DMS153 treated with DMSO at 0.1 percent for 48 hours (cell line): ENCODE measurements around the gene MAZ.

Source experiments
- DNase-seq: peaks from one replicate; lab custom pipeline; 2025; ENCODE audit not compliant: unreplicated experiment; lab: John Stamatoyannopoulos, UW

MAZ gene

DNA sequence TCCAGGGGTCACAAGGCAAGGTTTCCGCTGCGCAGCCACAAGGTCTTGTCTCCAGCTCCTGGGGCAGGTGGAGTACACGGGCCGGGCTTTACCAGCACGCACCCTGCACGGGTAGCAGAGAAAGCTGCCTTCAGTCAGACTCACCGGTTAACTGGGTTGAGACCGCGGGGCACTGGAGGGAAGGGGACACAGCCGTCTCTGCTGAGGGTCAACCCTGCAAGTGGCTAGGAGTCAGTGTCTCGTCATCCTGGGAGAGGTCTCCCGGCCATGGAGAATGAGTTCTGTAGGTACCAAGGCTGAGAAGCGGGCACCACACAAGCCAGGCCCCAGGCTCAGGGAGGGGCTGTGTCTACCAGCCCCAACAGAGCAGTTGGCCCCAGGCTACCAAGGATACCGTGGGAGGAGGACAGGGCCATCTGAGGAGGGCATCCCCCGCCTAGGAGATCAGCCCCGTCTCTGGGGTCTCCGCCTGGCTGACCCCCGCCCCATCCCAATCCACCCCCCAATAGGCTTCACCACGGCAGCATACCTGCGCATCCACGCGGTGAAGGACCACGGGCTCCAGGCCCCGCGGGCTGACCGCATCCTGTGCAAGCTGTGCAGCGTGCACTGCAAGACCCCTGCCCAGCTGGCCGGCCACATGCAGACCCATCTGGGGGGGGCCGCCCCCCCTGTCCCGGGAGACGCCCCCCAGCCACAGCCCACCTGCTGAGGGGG is 2.9 kb downstream of the MAZ start:
- DNase-seq = no peak

DNA sequence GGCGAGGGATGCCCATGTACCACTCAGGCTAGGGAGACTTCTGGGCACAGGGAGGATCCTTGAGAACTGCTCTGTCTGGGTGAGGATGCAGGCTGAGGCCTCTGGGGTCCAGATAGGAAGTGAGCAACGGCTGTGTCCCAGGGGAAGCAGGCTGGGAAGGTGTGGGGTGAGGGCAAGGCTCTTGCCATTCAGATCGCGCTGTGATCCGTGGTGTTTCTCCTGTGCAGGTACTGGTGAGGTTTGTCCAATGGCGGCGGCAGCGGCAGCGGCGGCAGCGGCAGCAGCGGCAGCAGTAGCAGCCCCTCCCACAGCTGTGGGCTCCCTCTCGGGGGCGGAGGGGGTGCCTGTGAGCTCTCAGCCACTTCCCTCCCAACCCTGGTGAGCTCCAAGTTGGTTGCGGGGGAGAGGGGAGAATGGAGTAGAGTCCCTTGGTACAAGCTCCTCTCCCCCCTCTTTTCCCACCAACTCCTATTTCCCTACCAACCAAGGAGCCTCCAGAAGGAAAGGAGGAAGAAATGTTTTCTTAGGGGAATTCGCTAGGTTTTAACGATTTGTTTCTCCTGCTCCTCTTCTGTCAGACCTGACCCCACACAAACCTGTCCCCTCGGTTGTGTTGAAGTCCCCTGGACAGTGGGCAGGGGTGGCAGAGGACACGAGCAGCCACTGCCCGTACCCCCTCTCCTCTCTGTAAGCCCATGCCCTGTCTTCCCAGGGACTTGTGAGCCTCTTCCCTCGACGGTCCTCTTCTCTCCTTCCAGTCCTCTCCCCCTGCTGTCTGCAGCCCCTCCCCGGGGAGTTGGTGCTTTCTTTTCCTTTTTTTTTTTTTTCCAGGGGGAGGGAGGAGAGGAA is 3.7 kb downstream of the MAZ start:
- DNase-seq = no peak

DNA sequence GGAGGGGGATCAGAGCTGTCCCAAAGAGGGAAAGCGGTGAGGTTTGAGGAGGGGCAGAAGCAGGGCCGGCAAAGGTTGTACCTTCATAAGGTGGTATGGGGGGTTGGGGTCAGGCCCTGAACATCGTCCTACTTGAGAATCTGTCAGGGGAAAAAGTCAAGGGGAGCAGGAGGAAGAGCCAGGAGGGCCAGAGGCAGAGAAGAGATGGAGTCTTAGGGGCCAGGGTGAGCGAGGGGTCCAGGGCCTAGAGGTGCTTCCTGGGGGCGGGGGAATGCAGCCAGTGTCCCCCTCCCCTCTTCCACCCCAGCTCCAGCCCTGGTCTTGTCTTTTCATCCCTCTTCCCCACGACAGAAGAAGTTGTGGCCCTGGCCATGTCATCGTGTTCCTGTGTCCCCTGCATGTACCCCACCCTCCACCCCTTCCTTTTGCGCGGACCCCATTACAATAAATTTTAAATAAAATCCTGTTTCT is 4.4 kb downstream of the MAZ start:
- DNase-seq = no peak

- DNase-seq = peak; percentile 91
These were observed 5.0 kb downstream of the MAZ start for GRCh38 chr16:29811170-29811895.

DNA sequence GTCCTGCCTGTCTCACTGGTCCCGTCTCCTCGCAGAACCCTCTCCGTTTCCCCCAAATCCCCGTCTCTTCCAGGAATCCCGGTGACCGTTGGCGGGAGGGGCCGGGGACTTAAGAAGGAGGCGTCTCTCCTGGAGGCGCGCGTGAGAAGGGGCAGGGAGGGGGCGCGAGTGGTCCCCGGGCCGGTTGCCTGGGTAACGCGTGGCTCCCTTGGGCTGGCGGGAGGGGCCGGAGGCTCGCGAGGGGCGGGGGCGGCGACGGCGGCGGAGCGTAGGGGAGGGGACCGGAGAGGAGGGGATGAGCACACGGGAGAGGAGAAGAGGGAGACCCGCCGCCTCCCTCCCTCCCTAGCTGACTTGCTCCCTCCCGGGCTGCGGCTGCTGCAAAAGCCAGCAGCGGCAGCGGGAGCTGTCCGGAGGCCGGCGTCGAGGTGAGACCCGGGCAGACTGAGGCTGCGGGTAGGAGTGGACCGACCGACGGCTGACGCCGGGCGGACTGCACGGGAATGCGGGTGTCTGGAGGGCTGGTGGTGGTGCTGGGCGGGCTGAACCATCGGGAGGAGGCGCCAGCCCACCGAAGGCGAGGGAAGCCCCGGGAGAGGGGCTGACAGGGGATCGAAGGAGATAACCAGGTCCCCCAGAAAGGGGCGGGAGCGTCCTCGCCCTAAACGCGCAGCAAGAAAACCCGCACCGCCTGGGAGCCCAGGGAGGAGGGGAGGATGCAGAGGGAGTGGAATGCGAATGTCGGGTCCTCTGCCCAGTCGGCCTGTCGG is 5.8 kb downstream of the MAZ start, which contains the start of gene PRRT2:
PRRT2 (plus strand) TSS at position 298 of the 770 bp plus-strand sequence. CDS start 862 bp downstream, outside the sequence.
- no peak for DNase-seq

DNA sequence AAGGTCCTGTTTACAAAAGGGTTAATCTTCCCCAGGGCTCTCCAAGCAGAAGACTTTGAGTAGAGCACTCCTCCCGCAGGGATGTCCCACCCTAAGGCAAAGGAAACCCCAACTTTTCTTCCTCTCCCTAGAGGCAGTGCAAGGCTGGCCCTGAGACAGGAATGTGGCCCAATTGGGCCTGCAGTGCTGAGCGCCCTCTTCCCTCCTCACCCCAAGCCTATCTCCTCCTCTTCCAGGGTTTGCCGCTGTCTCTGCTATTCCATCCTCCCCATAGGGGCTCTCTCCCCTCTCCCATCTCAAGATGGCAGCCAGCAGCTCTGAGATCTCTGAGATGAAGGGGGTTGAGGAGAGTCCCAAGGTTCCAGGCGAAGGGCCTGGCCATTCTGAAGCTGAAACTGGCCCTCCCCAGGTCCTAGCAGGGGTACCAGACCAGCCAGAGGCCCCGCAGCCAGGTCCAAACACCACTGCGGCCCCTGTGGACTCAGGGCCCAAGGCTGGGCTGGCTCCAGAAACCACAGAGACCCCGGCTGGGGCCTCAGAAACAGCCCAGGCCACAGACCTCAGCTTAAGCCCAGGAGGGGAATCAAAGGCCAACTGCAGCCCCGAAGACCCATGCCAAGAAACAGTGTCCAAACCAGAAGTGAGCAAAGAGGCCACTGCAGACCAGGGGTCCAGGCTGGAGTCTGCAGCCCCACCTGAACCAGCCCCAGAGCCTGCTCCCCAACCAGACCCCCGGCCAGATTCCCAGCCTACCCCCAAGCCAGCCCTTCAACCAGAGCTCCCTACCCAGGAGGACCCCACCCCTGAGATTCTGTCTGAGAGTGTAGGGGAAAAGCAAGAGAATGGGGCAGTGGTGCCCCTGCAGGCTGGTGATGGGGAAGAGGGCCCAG is 6.7 kb downstream of the MAZ start:
- no peak for DNase-seq

DNA sequence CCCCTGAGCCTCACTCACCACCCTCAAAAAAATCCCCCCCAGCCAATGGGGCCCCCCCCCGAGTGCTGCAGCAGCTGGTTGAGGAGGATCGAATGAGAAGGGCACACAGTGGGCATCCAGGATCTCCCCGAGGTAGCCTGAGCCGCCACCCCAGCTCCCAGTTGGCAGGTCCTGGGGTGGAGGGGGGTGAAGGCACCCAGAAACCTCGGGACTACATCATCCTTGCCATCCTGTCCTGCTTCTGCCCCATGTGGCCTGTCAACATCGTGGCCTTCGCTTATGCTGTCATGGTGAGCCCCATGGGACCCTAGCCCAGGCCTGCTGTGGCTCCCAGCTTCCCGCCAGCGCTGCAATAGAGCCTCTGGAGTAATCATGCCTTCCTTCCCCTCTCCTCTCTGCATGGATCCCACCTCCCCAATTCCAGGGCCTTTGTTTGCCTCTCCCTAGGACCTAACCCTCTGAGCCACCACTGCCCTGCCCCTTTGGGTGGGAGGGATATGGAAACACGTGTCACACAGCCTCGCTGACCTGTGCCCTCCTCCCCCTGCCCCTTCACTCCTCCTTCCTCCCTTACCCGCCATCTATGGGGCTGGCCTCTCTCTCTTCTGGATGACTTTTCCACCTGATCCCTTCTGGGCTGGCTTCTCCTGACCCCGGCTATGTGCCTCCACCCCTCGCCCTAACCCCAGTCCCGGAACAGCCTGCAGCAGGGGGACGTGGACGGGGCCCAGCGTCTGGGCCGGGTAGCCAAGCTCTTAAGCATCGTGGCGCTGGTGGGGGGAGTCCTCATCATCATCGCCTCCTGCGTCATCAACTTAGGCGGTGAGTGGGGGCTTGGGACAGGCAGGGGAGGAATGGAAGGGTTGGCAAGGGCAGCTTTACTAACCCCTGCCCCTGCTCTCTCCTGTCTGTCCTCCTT is 7.6 kb downstream of the MAZ start:
- DNase-seq = no peak

DNA sequence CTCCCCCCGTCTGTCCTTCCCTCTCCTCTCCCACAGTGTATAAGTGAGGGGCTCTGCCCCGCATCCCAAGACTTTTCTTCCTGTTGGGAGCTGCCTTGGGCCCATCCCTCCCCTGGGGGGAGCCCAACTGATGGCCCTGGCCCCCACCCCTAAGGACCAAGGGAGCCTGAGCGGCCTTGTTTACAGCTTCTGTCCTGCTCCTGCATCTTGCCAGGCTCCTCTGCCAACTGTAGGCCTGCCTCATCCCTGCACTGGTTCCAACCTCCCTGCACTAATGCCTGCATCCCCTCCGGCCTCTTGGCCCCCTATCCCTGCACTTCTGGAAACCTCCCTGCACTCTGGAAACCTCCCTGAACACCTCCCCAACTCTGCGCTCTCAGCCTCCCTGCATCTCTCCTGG is 8.3 kb downstream of the MAZ start:
- no peak for DNase-seq

DNA sequence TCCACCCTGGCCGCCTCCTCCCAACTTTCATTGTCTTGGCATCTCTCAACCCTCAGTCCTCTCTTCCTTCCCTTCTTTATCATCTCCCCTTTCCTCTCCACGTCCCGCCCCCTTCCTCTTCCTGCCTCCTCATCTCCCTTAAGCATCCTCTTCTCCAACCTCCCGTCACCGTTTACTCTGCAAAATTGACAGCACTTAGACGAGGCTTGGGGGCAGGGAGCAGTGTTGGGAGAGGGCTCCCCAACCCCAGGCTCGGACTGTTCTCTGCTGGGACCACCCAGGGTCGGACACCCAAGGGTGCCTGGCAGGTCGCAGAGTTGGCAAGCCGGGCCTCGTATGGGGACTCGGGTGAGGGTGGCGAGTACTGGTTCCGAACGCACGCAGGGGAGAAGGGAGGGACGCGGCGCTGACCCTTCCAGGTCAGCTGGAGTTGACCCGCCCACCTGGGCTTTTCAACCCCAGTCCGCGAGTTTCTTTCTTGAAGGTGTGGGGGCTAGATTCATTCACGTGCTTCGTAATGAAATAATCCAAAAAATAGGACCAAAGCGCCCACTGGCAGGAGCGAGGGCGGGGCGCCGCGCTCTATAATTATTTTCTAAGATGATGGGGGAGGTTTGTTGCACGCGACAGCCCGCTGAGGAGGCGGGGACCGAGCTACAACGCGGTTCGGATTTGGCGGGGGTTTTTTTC is 8.8 kb downstream of the MAZ start:
- peak; percentile 74 for DNase-seq

- peak; percentile 93 for DNase-seq
These were observed 9.7 kb downstream of the MAZ start, which contains the start of gene PAGR1 for GRCh38 chr16:29815793-29816693. TSS of gene PAGR1 (plus strand) at chr16:29816152. CDS start at chr16:29816526, 374 bp downstream.

GRCh38 chr16:29816694-29817441 is 10.5 kb downstream of the MAZ start:
- peak; percentile 34 for DNase-seq

- DNase-seq = no peak
These were observed 11.8 kb downstream of the MAZ start for GRCh38 chr16:29818082-29818481.

DNA sequence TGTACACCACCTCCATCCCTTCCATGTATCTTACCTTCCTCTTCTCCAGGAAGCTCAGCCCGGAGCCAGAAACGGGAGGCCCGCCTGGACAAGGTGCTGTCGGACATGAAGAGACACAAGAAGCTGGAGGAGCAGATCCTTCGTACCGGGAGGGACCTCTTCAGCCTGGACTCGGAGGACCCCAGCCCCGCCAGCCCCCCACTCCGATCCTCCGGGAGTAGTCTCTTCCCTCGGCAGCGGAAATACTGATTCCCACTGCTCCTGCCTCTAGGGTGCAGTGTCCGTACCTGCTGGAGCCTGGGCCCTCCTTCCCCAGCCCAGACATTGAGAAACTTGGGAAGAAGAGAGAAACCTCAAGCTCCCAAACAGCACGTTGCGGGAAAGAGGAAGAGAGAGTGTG is 13.2 kb downstream of the MAZ start:
- DNase-seq = no peak

DNA sequence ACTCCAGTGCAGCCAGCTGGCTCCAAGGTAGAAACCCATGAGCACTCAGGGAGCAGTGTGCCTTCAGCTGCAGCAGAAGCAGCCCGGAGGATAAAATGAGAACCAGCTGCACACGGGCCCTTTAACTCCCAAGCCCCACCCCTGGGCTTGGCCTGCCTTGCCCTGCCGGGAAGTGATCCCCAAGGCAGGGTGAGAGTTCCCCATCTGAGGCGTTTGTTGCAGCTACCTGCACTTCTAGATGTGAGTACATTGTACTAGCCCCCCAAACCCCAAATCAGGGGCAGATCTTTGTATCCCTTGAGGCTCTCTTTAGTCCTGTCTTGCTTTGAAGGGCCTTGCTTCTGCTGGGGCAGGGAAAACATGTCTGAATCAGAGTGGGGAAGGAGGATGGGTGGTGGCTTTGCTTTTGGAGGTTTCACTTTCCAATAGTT is 14.0 kb downstream of the MAZ start, which contains the start of gene MVP:
MVP (plus strand) TSS at position 192 of the 431 bp plus-strand sequence. CDS start 10,088 bp downstream, outside the sequence.
- peak; percentile 17 for DNase-seq

DNA sequence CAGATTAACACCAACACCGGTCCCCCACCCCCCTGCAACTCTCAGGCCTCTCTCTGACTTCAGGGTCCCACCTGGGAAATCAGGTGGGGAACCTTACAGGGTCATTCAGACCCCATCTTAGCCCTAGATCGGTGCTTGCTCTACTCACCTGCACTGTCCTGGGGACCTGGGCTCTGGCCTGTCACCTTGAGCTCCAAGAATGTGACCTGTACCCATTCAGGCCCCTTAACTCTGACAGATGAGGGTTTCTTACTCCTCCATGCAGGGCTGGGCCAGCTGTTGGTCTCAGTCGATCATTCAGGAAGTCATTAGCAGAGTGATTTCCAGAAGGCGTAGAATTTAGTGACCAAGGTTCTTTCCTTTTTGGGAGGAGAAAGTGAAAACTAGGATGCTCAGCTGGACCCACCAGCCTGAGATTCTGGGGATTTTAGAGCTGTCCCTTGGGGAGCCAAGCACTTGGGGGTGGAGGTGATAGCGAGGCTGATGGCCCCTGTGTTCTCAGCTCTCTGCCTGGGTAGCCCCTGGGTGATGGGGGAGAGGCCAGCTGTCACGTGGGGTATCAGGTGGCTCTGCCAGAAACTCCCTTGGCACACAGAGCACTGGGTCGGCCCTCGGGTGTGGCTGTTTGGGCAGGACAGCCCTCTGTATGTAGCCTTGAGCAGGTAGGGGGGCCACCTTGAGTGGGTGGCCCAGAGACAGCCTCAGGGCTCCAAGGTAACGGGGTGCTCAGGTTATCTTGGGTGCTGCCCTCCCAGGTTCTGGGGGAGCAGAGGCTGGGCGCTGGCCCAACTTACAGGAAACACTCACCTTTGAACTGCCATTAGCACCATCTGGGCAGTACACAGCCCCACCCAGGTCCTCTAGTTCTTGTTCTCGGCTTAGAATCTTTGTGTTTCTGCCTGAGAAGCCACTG is 14.7 kb downstream of the MAZ start:
- peak; percentile 11 for DNase-seq
